SK-N-SH (cell line): Measurements from ENCODE around the gene EFCAB11. TPM values are rescaled to one million over a fixed set of nuclear protein-coding genes. Genes with fewer than 3 reads are reported as not detected.

Source experiments
- CTCF ChIA-PET: fragments of 300-600, 350-600 bp; formaldehyde crosslinking; extraction: SDS; loops from one replicate; lab custom pipeline; 2021; lab: Yijun Ruan, JAX
- POLR2A ChIA-PET: fragments of 350-600 bp; sonication (Branson Sonifier 250); formaldehyde crosslinking; extraction: SDS; loops from one replicate; lab custom pipeline; 2020; ENCODE audit warnings: antibody characterized with exemption, inconsistent platforms; lab: Yijun Ruan, JAX
- DNase-seq: peaks from one replicate; pipeline ENCODE4 v3.0.0; 2012
- H2AFZ ChIP-seq: fragments of 200-600 bp; sonication (generic); 2 replicates; pipeline ENCODE4 v1.8.1; 2016; ENCODE audit warnings: antibody characterized with exemption, mild to moderate bottlenecking, low read depth
- H3F3A ChIP-seq: fragments of 200-600 bp; sonication (generic); replicated peaks from 2 replicates; pipeline ENCODE3; 2016; ENCODE audit warnings: antibody characterized with exemption, mild to moderate bottlenecking; ENCODE audit not compliant: insufficient read depth
- H3K27ac ChIP-seq, 2 experiments: fragments of 200-500 bp in 1 of 2; fragments of 200-600 bp in 1 of 2; sonication (Bioruptor generic) in 1 of 2; sonication (generic), shearing (Covaris generic) in 1 of 2; 2 replicates each; pipeline versions ENCODE4 v1.5.1 to v1.6.1; 2014 to 2016; ENCODE audit warnings: low read depth in 2 of 2, inconsistent platforms in 1 of 2, low read length in 1 of 2, mild to moderate bottlenecking in 1 of 2, mixed read lengths in 1 of 2
- H3K27me3 ChIP-seq: fragments of 200-600 bp; sonication (generic), shearing (Covaris generic); 2 replicates; pipeline ENCODE4 v1.6.1; 2016; ENCODE audit warnings: mixed run types; ENCODE audit not compliant: insufficient read depth
- H3K36me3 ChIP-seq, 2 experiments: fragments of 200-500 bp in 1 of 2; fragments of 200-600 bp in 1 of 2; sonication (Bioruptor generic) in 1 of 2; sonication (generic) in 1 of 2; replicated peaks in 1 of 2; 2 replicates each; pipeline versions ENCODE3 to v1.5.1; 2014 to 2016; ENCODE audit warnings: low read length in 1 of 2, mild to moderate bottlenecking in 1 of 2; ENCODE audit not compliant: insufficient read depth in 2 of 2, control insufficient read depth in 1 of 2
- H3K4me1 ChIP-seq, 2 experiments: fragments of 200-500 bp in 1 of 2; fragments of 200-600 bp in 1 of 2; sonication (Bioruptor generic) in 1 of 2; sonication (generic), shearing (Covaris generic) in 1 of 2; 2 replicates each; pipeline versions ENCODE4 v1.5.1 to v1.6.1; 2014 to 2016; ENCODE audit warnings: low read depth in 1 of 2, low read length in 1 of 2, mixed run types in 1 of 2; ENCODE audit not compliant: insufficient read depth in 2 of 2, control insufficient read depth in 1 of 2
- H3K4me2 ChIP-seq: fragments of 200-600 bp; sonication (generic), shearing (Covaris generic); 2 replicates; pipeline ENCODE4 v1.6.1; 2017; ENCODE audit warnings: mixed run types
- H3K4me3 ChIP-seq, 2 experiments: fragments of 200-500 bp in 1 of 2; fragments of 200-600 bp in 1 of 2; sonication (Bioruptor generic) in 1 of 2; sonication (generic), shearing (Covaris generic) in 1 of 2; 2 replicates each; pipeline versions ENCODE4 v1.5.1 to v1.8.1; 2014 to 2016; ENCODE audit warnings: low read depth in 2 of 2, inconsistent platforms in 1 of 2, low read length in 1 of 2, mild to moderate bottlenecking in 1 of 2, mixed read lengths in 1 of 2, moderate library complexity in 1 of 2
- H3K79me2 ChIP-seq: fragments of 200-600 bp; sonication (generic); 2 replicates; pipeline ENCODE4 v1.8.1; 2017; ENCODE audit warnings: mild to moderate bottlenecking; ENCODE audit not compliant: insufficient read depth
- H3K9ac ChIP-seq: fragments of 200-600 bp; sonication (generic); 2 replicates; pipeline ENCODE4 v1.6.1; 2017; ENCODE audit warnings: mixed run types
- H3K9me2 ChIP-seq: fragments of 200-600 bp; sonication (generic); 2 replicates; pipeline ENCODE4 v1.6.1; 2017; ENCODE audit warnings: mixed run types
- H3K9me3 ChIP-seq: fragments of 200-600 bp; sonication (generic); 2 replicates; pipeline ENCODE4 v1.6.1; 2017; ENCODE audit warnings: mixed run types, mild to moderate bottlenecking, moderate library complexity
- H4K20me1 ChIP-seq: fragments of 200-600 bp; sonication (generic); 2 replicates; pipeline ENCODE4 v1.6.1; 2017; ENCODE audit warnings: mild to moderate bottlenecking, mixed run types; ENCODE audit not compliant: insufficient read depth
- CHD2 ChIP-seq: fragments of 150-350 bp; IDR thresholded peaks from 2 replicates; pipeline ENCODE4 v1.6.1; 2018; ENCODE audit warnings: low read length; ENCODE audit not compliant: partially characterized antibody
- EP300 ChIP-seq, 2 experiments: IDR thresholded peaks; 2 replicates each; pipeline versions ENCODE4 v1.4.0 to v1.6.1; 2012; ENCODE audit warnings: borderline replicate concordance in 1 of 2, low read depth in 1 of 2, low read length in 1 of 2
- EZH2phosphoT487 ChIP-seq: fragments of 200-600 bp; sonication (generic); IDR thresholded peaks from 2 replicates; pipeline ENCODE4 v1.6.1; 2017; ENCODE audit warnings: low read depth, mixed run types, mild to moderate bottlenecking, antibody characterized with exemption, moderate library complexity, borderline replicate concordance
- GABPA ChIP-seq: IDR thresholded peaks from 2 replicates; pipeline ENCODE4 v1.4.0; 2012; ENCODE audit warnings: low read depth, mild to moderate bottlenecking
- NRF1 ChIP-seq: IDR thresholded peaks from 2 replicates; pipeline ENCODE4 v1.6.1; 2012; ENCODE audit warnings: low read depth, mild to moderate bottlenecking, low read length
- RCOR1 ChIP-seq: fragments of 150-350 bp; IDR thresholded peaks from 2 replicates; pipeline ENCODE4 v1.6.1; 2017; ENCODE audit warnings: antibody characterized with exemption, low read length
- SIN3A ChIP-seq: IDR thresholded peaks from 2 replicates; pipeline ENCODE4 v1.6.1; 2012; ENCODE audit warnings: low read depth, mild to moderate bottlenecking, low read length, moderate library complexity, borderline replicate concordance
- SMC3 ChIP-seq: IDR thresholded peaks from 2 replicates; pipeline ENCODE4 v1.6.1; 2012; ENCODE audit warnings: low read depth, low read length, improper control_type of control experiment
- TCF12 ChIP-seq: IDR thresholded peaks from 2 replicates; pipeline ENCODE4 v1.4.0; 2012
- TEAD4 ChIP-seq: IDR thresholded peaks from 2 replicates; pipeline ENCODE4 v1.4.0; 2012; ENCODE audit warnings: mild to moderate bottlenecking, borderline replicate concordance; ENCODE audit not compliant: insufficient read depth
- YY1 ChIP-seq: IDR thresholded peaks from 2 replicates; pipeline ENCODE4 v1.4.0; 2012; ENCODE audit warnings: low read depth, mild to moderate bottlenecking
- WGBS: methylation state at CpG from one replicate; pipeline ENCODE4 v1.1.6; 2017; ENCODE audit warnings: low lambda C conversion rate; 5-methylcytosine and 5-hydroxymethylcytosine counted together
- polyA plus RNA-seq, 3 experiments: library from polyadenylated mRNA; depleted of rRNA; stranded (reverse); fragments of >200 nt; gene quantifications; 2 replicates each; pipeline ENCODE4 v1.2.3, GENCODE V29; 2012
- TF ChIP-seq, protein P1 (sequence below): fragments of 200-600 bp; sonication (generic); IDR thresholded peaks from 2 replicates; pipeline ENCODE4 v1.6.1; 2017; ENCODE audit warnings: antibody characterized with exemption, mild to moderate bottlenecking, moderate library complexity
- TF ChIP-seq, protein P2 (sequence below): fragments of 150-350 bp; IDR thresholded peaks from 2 replicates; pipeline ENCODE4 v1.6.1; 2017; ENCODE audit warnings: antibody characterized with exemption, low read length, low read depth, borderline replicate concordance
- TF ChIP-seq, protein P3 (sequence below): IDR thresholded peaks from 2 replicates; pipeline ENCODE4 v1.4.0; 2012; ENCODE audit warnings: low read depth, borderline replicate concordance
- TF ChIP-seq, protein P4 (sequence below): fragments of 150-350 bp; IDR thresholded peaks from 2 replicates; pipeline ENCODE4 v1.6.1; 2016; ENCODE audit warnings: mild to moderate bottlenecking, low read depth, low read length

The EFCAB11 gene
- polyA plus RNA-seq, 1 of the 3 experiments (the other 2 are of a cell fraction) = 3.9 TPM

DNA sequence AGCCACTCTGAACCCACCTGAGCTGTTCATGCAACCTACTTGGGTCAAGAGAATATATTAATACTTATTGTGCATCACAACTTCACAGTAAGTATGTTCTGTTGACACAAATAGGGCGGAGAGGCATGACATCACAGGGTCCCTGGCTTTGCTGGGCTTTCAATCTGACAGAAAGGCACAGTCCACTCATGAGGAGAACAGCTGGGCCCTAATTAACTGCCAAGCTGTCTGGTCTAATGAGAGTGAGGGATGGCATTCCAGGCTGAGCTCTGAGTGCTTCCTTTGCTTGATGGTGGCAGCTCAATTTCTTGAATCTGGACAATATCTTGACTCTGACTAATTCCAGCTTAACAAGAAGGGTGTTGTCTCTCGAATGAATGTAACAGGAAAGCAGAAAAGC, 2.0 kb downstream of the EFCAB11 start (continued):
- TF ChIP-seq, protein P1, sequence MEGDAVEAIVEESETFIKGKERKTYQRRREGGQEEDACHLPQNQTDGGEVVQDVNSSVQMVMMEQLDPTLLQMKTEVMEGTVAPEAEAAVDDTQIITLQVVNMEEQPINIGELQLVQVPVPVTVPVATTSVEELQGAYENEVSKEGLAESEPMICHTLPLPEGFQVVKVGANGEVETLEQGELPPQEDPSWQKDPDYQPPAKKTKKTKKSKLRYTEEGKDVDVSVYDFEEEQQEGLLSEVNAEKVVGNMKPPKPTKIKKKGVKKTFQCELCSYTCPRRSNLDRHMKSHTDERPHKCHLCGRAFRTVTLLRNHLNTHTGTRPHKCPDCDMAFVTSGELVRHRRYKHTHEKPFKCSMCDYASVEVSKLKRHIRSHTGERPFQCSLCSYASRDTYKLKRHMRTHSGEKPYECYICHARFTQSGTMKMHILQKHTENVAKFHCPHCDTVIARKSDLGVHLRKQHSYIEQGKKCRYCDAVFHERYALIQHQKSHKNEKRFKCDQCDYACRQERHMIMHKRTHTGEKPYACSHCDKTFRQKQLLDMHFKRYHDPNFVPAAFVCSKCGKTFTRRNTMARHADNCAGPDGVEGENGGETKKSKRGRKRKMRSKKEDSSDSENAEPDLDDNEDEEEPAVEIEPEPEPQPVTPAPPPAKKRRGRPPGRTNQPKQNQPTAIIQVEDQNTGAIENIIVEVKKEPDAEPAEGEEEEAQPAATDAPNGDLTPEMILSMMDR = no peak
- TF ChIP-seq SMC3 (no peak), TEAD4 (no peak), EZH2phosphoT487 (no peak), YY1 (no peak), NRF1 (no peak), CHD2 (no peak)
- TF ChIP-seq, protein P2, sequence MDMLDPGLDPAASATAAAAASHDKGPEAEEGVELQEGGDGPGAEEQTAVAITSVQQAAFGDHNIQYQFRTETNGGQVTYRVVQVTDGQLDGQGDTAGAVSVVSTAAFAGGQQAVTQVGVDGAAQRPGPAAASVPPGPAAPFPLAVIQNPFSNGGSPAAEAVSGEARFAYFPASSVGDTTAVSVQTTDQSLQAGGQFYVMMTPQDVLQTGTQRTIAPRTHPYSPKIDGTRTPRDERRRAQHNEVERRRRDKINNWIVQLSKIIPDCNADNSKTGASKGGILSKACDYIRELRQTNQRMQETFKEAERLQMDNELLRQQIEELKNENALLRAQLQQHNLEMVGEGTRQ = no peak
- TF ChIP-seq, protein P3, sequence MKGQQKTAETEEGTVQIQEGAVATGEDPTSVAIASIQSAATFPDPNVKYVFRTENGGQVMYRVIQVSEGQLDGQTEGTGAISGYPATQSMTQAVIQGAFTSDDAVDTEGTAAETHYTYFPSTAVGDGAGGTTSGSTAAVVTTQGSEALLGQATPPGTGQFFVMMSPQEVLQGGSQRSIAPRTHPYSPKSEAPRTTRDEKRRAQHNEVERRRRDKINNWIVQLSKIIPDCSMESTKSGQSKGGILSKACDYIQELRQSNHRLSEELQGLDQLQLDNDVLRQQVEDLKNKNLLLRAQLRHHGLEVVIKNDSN = no peak

DNA sequence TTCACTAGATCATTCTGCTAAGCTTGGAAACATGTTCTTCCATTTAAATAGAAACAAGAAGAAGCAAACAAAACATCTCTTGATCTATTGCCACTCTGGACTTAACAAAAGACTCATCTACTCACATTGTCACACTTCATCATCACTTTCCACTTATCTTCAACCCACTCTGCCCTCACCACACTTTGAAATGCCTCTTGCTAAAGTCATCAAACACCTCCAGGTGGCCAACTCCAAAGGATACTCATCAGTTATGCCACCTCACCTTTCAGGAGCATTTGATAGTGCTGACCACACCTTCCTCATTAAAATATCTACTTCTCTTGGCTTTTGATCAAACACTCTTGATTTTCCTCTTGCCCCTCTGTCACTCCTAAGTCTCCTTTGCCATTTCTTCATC, 7.2 kb downstream of the EFCAB11 start:
- H2AFZ ChIP-seq = no peak overlapping the region
- H3K9ac ChIP-seq = no peak overlapping the region
- H3K4me3 ChIP-seq = no peak overlapping the region
- H3K9me2 ChIP-seq = no peaks in the 10 kb centered on the region
- no peaks in the 10 kb centered on the region for H3F3A ChIP-seq
- CTCF ChIA-PET = interaction anchor here (1.4 kb wide), 1 partner anchor 8 kb away, joined by 6 read pairs; no protein-coding TSS in a partner anchor
- no peak overlapping the region for H3K4me2 ChIP-seq
- H3K36me3 ChIP-seq = peaks cover 2 to 20% of the 10 kb centered on the region in 2 experiments
- no peaks in the 10 kb centered on the region for H3K79me2 ChIP-seq
- H3K27me3 ChIP-seq = no peaks in the 10 kb centered on the region
- no peak for DNase-seq
- no peaks in the 10 kb centered on the region for H3K4me1 ChIP-seq
- no peaks in the 10 kb centered on the region for H3K9me3 ChIP-seq
- POLR2A ChIA-PET = no interaction called here
- H4K20me1 ChIP-seq = no peaks in the 10 kb centered on the region
- no peak overlapping the region for H3K27ac ChIP-seq
- TF ChIP-seq SIN3A = no peak

DNA sequence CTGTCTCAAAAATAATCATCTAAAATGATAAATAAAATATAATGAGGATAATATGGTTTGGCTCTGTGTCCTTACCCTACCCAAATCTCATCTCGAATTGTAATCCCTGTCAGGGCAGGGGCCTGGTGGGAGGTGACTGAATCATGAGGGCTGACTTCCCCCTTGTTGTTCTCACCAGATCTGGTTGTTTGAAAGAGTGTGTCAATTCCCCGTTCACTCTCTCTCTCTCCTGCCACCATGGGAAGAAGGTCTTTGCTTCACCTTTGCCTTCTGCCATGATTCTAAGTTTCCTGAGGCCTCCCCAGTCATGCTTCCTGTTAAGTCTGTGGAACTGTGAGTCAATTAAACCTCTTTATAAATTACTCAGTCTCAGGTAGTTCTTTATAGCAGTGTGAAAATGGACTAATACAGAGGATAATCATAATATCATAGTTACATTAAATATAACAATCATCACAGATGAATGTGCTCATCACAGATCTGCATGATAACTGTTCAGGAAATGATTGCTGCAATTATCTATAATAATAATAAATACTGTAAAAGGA, 12.6 kb downstream of the EFCAB11 start:
- H3K4me1 ChIP-seq = no peaks in the 10 kb centered on the region
- ChIA-PET POLR2A (no interaction called here), CTCF (interaction anchor here (1.0 to 5.9 kb wide), 3 partner anchors 31 to 294 kb away, joined by 3 to 34 read pairs (median 5); no protein-coding TSS in a partner anchor)
- H3K9ac ChIP-seq = no peak overlapping the region
- no peak for DNase-seq
- H3K79me2 ChIP-seq = no peaks in the 10 kb centered on the region
- no peaks in the 10 kb centered on the region for H3K36me3 ChIP-seq
- no peak for TF ChIP-seq RCOR1
- TF ChIP-seq EP300 (IDR thresholded peaks at IDR 0.05; ENCODE audit: borderline replicate concordance in 1 of 2, low read depth in 1 of 2, low read length in 1 of 2) = no peak
- TF ChIP-seq TCF12 = no peak
- no peak for TF ChIP-seq SMC3
- TF ChIP-seq, protein P4, sequence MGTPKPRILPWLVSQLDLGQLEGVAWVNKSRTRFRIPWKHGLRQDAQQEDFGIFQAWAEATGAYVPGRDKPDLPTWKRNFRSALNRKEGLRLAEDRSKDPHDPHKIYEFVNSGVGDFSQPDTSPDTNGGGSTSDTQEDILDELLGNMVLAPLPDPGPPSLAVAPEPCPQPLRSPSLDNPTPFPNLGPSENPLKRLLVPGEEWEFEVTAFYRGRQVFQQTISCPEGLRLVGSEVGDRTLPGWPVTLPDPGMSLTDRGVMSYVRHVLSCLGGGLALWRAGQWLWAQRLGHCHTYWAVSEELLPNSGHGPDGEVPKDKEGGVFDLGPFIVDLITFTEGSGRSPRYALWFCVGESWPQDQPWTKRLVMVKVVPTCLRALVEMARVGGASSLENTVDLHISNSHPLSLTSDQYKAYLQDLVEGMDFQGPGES = no peak
- no peak for TF ChIP-seq GABPA
- TF ChIP-seq NRF1 = no peak
- TF ChIP-seq, protein P2 = no peak
- no peaks in the 10 kb centered on the region for H3K9me2 ChIP-seq
- no peaks in the 10 kb centered on the region for H4K20me1 ChIP-seq
- no peak overlapping the region for H3K4me2 ChIP-seq
- 94% methylated on average over 2 of the region's 2 CpGs for WGBS
- H3F3A ChIP-seq = peaks cover 10% of the 10 kb centered on the region
- H3K27ac ChIP-seq = no peak overlapping the region
- H3K27me3 ChIP-seq = no peaks in the 10 kb centered on the region
- no peak overlapping the region for H3K4me3 ChIP-seq
- H2AFZ ChIP-seq = no peak overlapping the region
- H3K9me3 ChIP-seq = no peaks in the 10 kb centered on the region
